Activated naive CD8-positive, alpha-beta T cell treated with anti-CD3 and anti-CD28 coated beads for 36 hours (primary cell): Measurements from ENCODE around the gene BRAF. TPM values are rescaled to one million over a fixed set of nuclear protein-coding genes. Genes with fewer than 3 reads are reported as not detected.
"Not testable (repeated sequence)": the region's sequence is repeated elsewhere in the genome, so short reads cannot be mapped to it uniquely, and the experiment has no call there.

Experiments used
- DNase-seq: peaks from one replicate; pipeline ENCODE4 v3.0.0; 2021
- H3K27ac Mint-ChIP-seq: one replicate; pipeline ENCODE4 v1.8.0; 2022; ENCODE audit warnings: mild to moderate bottlenecking, moderate library complexity, mixed read lengths
- H3K27me3 Mint-ChIP-seq: one replicate; pipeline ENCODE4 v1.8.0; 2022; ENCODE audit warnings: mild to moderate bottlenecking, mixed read lengths
- H3K36me3 Mint-ChIP-seq: one replicate; pipeline ENCODE4 v1.8.0; 2021; ENCODE audit warnings: mild to moderate bottlenecking, mixed read lengths
- H3K4me1 Mint-ChIP-seq: one replicate; pipeline ENCODE4 v1.8.0; 2021; ENCODE audit warnings: mixed read lengths
- H3K4me3 Mint-ChIP-seq: one replicate; pipeline ENCODE4 v1.8.0; 2022; ENCODE audit warnings: mild to moderate bottlenecking, moderate library complexity, mixed read lengths
- H3K9me3 Mint-ChIP-seq: one replicate; pipeline ENCODE4 v1.8.0; 2022; ENCODE audit warnings: mixed read lengths
- total RNA-seq, 2 experiments: library from RNA; stranded (reverse); gene quantifications; one replicate each; pipeline ENCODE4 v1.2.3, GENCODE V29; 2021

The BRAF gene
- total RNA-seq, 2 experiments from 2014 or later = 26.6 to 27.0 TPM

DNA sequence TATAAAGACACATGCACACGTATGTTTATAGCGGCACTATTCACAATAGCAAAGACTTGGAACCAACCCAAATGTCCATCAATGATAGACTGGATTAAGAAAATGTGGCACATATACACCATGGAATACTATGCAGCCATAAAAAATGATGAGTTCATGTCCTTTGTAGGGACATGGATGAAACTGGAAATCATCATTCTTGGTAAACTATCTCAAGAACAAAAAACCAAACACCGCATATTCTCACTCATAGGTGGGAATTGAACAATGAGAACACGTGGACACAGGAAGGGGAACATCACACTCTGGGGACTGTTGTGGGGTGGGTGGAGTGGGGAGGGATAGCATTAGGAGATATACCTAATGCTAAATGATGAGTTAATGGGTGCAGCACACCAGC lies 181.5 kb downstream of the BRAF start:
- peaks cover 12% of the 10 kb centered on the region for H3K36me3 Mint-ChIP-seq
- H3K4me1 Mint-ChIP-seq, DNase-seq, H3K9me3 Mint-ChIP-seq, H3K27me3 Mint-ChIP-seq, H3K4me3 Mint-ChIP-seq, H3K27ac Mint-ChIP-seq: not testable (repeated sequence)

DNA sequence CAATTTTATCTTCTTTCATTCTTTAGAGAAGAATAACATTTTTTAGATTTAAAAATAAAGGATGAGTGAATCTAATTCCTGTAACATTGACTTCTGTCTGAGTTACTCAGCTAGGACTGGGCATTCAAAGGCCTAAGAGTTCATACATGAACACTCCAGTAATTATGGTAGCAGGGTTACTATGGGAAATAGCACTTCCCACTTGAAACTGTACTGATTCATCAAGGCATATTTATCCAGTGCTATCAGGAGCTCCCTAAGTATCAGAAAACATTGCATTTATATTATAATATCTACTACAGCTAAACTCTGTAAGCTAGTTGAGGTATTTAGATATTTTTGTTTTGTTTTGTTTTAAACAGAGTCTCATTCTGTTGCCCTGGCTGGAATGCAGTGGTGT lies 186.4 kb downstream of the BRAF start:
- Mint-ChIP-seq H3K4me1 (no peaks in the 10 kb centered on the region), H3K27me3 (no peaks in the 10 kb centered on the region), H3K4me3 (no peak overlapping the region), H3K9me3 (no peaks in the 10 kb centered on the region), H3K27ac (no peak overlapping the region), H3K36me3 (peaks cover 6% of the 10 kb centered on the region)
- DNase-seq = no peak

DNA sequence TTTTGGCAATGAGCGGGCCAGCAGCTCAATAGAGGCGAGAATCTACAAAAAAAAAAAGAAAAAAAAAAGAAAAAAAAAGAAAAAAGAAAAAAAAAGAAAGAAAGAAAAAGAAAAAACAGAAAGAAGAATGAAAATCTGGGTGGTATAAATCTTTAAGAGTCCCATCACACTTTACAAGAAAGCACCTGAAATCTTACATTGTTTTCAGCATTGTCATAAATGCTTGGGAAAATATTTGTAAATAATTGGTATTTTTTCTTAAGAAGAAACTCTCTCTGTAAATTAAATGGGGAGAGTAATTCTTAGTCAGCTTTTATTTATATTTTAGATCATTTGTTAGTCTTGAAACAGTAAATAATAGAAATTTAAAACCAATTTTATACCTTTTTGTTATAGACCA lies 190.0 kb downstream of the BRAF start:
- H3K36me3 Mint-ChIP-seq = peaks cover 4% of the 10 kb centered on the region
- no peaks in the 10 kb centered on the region for H3K4me1 Mint-ChIP-seq
- no peak overlapping the region for H3K27ac Mint-ChIP-seq
- H3K9me3 Mint-ChIP-seq = no peaks in the 10 kb centered on the region
- no peak for DNase-seq
- no peak overlapping the region for H3K4me3 Mint-ChIP-seq
- H3K27me3 Mint-ChIP-seq = no peaks in the 10 kb centered on the region

DNA sequence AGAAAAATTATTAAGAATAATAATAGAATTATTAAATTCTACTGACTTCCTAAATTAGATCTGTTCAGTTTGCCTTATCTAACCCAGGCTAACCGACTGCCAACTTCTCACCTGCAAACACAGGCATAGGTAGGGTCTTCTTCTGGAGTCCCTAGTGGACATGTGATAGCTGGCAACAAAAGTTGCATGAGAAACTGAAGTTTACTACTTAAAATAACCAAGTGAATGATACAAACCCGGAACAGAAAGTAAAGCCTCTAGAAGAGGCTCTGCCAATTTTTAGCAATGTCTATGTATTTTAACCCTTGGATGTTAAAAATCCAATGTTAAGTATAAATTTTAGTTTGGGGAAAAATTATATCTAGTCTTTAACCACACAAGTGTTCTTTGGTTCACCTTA lies 190.6 kb downstream of the BRAF start:
- Mint-ChIP-seq H3K36me3 (peaks cover 5% of the 10 kb centered on the region), H3K27ac (no peak overlapping the region), H3K27me3 (no peaks in the 10 kb centered on the region), H3K4me1 (no peaks in the 10 kb centered on the region), H3K9me3 (no peaks in the 10 kb centered on the region), H3K4me3 (no peak overlapping the region)
- DNase-seq = no peak

DNA sequence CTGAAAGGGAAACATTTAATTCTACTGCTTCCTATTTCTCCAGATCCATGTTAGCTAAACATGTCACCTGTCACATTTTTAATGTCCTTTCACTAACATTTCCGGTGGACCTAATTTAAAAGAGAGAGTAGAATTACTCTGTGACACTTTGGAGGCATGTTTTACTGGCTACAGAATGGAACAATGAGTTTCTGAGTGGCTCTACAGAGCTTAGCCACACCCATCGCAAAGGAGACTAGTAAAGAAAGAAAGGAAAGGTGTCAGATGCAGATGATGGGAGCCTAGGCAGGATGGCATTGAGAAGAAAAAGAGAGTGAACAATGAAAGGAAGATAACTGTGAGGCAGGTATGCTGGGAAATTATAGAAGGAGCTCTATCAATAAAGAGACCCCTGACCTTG lies 192.3 kb downstream of the BRAF start:
- Mint-ChIP-seq H3K27me3 (no peaks in the 10 kb centered on the region), H3K4me3 (no peak overlapping the region), H3K27ac (no peak overlapping the region), H3K4me1 (no peaks in the 10 kb centered on the region), H3K36me3 (peaks cover 5% of the 10 kb centered on the region), H3K9me3 (no peaks in the 10 kb centered on the region)
- no peak for DNase-seq

DNA sequence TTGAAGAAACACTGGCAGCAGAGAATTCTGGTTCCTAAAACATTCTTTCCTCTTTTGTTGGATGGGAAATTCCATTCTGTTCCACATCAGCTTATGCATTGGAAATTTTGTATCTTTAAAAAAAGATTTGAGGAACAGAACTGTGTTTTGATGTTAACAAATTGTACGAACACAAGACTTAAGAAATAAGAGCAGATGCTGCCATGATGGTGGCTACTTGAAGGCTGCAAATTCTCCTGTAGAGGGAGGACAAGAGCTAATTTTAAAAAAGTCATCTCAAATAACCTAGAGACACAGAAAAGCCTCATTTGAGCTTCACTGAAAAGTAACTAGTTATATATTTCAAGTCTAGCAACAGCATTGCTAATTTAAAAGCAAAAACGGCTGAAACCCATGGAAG lies 198.4 kb downstream of the BRAF start:
- Mint-ChIP-seq H3K36me3 (peaks cover 2% of the 10 kb centered on the region), H3K27ac (peak overlapping the region; percentile 22), H3K9me3 (no peaks in the 10 kb centered on the region), H3K4me1 (peaks cover 29% of the 10 kb centered on the region), H3K4me3 (no peak overlapping the region), H3K27me3 (no peaks in the 10 kb centered on the region)
- no peak for DNase-seq

DNA sequence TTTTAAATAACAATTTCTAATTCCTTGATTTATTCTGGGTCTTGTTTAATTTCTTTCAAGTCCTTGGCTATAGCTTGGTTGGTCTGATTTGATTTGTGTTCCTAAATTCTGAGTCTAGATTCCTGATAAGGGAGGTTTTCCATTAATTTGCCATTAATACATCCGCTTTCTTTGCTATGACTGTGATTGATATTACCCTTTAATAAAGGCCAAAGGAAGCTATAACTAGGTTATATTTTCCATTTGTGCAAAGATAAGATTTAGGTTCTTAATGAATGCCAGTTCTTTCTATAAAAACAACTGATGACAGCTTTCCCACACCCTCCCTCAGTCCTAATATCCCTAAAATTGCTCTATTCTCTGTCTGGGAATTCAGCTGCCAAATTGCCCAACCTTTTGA lies 200.0 kb downstream of the BRAF start:
- Mint-ChIP-seq H3K27ac (no peak overlapping the region), H3K4me1 (peaks cover 32% of the 10 kb centered on the region), H3K36me3 (peaks cover 1% of the 10 kb centered on the region), H3K9me3 (no peaks in the 10 kb centered on the region), H3K27me3 (no peaks in the 10 kb centered on the region), H3K4me3 (no peak overlapping the region)
- DNase-seq = no peak

DNA sequence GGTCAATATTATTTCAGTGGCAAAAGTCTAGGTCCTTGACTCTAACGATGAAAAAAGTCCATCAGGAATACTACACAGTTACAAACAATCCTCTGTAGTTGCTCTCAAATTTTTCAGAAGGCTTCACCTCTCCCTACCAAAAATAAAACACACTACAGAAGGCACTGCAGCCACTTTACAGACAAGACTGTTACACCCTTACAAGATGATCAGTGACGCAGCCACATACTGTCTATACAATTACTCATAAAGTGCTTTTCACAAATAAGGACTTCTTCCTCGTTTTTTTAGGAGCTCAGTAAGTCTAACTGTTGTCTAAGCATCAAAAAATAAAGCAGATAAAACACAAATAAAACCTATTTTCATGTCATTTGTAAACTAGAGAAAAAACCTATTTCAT lies 201.2 kb downstream of the BRAF start:
- H3K4me3 Mint-ChIP-seq = no peak overlapping the region

DNA sequence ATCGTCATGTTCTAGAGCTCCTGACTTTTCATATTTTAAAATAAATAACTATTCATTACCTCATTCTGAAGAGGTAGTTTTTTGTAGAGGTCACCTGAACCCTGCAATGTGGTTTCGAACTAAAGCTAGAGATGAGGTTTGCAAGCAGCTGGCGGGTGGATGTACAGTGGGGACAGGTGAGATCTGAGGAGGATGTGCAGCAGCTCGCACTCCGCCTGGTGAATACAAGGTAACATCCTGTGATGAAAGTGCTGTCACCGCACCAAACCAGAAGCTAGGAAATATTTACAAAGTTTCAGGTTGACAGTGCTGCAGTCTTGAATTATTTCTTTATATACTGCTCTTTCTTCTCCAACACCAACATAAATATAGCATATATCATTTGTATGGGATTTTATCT lies 201.7 kb downstream of the BRAF start:
- H3K36me3 Mint-ChIP-seq = no peaks in the 10 kb centered on the region
- no peaks in the 10 kb centered on the region for H3K9me3 Mint-ChIP-seq
- H3K27ac Mint-ChIP-seq = peak overlapping the region; percentile 77
- H3K4me3 Mint-ChIP-seq = peak overlapping the region; percentile 42
- H3K27me3 Mint-ChIP-seq = no peaks in the 10 kb centered on the region
- peak; percentile 49 for DNase-seq
- peaks cover 34% of the 10 kb centered on the region for H3K4me1 Mint-ChIP-seq

More for the DNA sequence above, 201.2 kb downstream of the BRAF start:
- H3K27ac Mint-ChIP-seq = peak overlapping the region; percentile 57
- H3K9me3 Mint-ChIP-seq = no peaks in the 10 kb centered on the region
- H3K36me3 Mint-ChIP-seq = no peaks in the 10 kb centered on the region
- no peak for DNase-seq
- peaks cover 34% of the 10 kb centered on the region for H3K4me1 Mint-ChIP-seq
- H3K27me3 Mint-ChIP-seq = no peaks in the 10 kb centered on the region

DNA sequence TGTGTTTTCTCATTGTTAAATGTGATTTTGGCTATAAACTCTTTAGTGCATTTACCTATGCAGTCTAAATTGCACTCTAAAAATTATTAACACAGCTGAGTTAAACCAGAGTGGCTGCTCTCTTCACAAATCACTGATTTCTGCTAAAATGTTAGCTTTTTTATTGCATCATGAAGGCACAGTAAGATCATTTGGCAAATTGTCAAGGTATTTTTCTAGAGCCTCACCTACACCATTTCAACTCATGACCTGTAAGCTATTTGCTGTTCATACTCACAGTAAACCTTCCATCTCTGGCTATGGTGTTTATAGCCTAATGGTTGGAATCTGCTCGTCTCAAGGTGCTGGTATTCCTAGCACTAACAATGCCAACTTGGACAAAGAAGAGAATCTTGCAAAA lies 202.5 kb downstream of the BRAF start:
- Mint-ChIP-seq H3K27ac (no peak overlapping the region), H3K9me3 (no peaks in the 10 kb centered on the region)

DNA sequence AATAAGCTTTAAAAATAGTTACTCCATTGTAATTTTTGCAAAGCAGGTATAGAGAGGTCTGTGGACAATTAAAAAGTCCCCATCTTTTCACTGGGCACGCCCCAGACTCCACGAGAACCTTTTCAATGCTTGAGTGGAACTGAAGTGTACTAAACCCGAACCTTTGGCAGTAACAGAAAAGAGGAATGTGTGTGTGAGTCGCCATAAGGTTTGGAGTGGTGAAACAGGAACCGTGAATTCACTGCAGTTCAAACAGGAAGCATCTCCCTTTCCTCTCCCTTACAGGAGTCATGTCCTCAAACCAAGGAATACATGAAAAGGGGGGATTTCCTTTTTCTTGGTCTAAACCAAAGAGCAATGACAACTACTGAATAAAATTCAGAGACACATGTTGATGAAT lies 205.0 kb downstream of the BRAF start:
- Mint-ChIP-seq H3K36me3 (peaks cover 3% of the 10 kb centered on the region), H3K4me3 (no peak overlapping the region), H3K4me1 (peaks cover 24% of the 10 kb centered on the region), H3K27me3 (no peaks in the 10 kb centered on the region), H3K27ac (no peak overlapping the region), H3K9me3 (no peaks in the 10 kb centered on the region)
- no peak for DNase-seq

More for the DNA sequence above, 202.5 kb downstream of the BRAF start:
- H3K4me3 Mint-ChIP-seq = no peak overlapping the region
- peaks cover 34% of the 10 kb centered on the region for H3K4me1 Mint-ChIP-seq
- no peaks in the 10 kb centered on the region for H3K36me3 Mint-ChIP-seq
- H3K27me3 Mint-ChIP-seq = no peaks in the 10 kb centered on the region
- DNase-seq = no peak

DNA sequence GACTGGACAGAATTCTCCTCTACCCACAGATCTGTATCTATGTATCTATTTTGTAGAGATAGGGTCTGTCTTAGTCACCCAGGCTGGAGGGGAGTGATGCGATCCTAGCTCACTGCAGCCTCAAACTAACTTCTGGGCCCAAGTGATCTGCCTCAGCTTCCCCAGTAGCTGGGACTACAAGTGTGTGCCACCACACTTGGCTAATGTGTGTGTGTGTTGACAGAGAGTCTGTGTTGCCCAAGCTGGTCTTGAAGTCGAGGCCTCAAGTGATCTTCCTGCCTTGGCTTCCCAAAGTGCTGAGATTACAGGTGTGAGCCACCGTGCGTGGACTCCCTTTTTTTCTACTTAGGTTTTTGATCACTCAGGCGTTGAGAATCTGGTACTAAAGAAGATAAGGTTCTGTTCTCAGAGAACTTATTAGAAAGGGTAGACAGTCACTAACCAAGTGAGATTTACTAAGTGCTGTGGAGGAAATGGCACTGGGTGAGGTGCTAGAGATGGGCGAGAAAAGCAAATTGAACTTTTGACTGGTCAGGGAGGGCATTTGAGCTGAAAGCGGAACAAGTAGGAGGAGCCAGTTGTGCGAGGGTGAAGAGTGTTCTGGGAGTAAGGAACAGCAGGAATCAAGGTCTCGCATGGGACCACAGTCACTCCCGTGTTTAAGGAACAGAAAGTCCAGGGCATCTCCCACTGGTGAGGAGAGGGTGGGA lies 210.2 kb downstream of the BRAF start:
- H3K4me1 Mint-ChIP-seq = peaks cover under 1% of the 10 kb centered on the region
- DNase-seq = no peak
- peaks cover 10% of the 10 kb centered on the region for H3K9me3 Mint-ChIP-seq
- peak overlapping the region; percentile 3 for H3K27ac Mint-ChIP-seq
- no peaks in the 10 kb centered on the region for H3K27me3 Mint-ChIP-seq
- no peak overlapping the region for H3K4me3 Mint-ChIP-seq
- peaks cover 32% of the 10 kb centered on the region for H3K36me3 Mint-ChIP-seq

DNA sequence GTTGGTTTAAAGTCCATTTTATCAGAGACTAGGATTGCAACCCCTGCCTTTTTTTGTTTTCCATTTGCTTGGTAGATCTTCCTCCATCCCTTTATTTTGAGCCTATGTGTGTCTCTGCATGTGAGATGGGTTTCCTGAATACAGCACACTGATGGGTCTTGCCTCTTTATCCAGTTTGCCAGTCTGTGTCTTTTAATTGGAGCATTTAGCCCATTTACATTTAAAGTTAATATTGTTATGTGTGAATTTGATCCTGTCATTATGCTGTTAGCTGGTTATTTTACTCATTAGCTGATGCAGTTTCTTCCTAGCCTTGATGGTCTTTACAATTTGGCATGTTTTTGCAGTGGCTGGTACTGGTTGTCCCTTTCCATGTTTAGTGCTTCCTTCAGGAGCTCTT lies 212.3 kb downstream of the BRAF start:
- H3K27me3 Mint-ChIP-seq, H3K27ac Mint-ChIP-seq, DNase-seq, H3K4me1 Mint-ChIP-seq, H3K4me3 Mint-ChIP-seq: not testable (repeated sequence)
- Mint-ChIP-seq H3K9me3 (peaks cover 10% of the 10 kb centered on the region), H3K36me3 (peaks cover 37% of the 10 kb centered on the region)

DNA sequence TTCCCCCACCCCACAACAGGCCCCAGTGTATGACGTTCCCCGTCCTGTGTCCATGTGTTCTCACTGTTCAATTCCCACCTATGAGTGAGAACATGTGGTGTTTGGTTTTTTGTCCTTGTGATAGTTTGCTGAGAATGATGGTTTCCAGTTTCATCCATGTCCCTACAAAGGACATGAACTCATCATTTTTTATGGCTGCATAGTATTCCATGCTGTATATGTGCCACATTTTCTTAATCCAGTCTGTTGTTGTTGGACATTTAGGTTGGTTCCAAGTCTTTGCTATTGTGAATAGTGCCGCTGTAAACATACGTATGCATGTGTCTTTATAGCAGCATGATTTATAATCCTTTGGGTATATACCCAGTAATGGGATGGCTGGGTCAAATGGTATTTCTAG lies 216.0 kb downstream of the BRAF start:
- Mint-ChIP-seq H3K9me3 (peaks cover 10% of the 10 kb centered on the region), H3K36me3 (peaks cover 34% of the 10 kb centered on the region)
- not testable (repeated sequence) for H3K4me3 Mint-ChIP-seq, H3K27me3 Mint-ChIP-seq, DNase-seq, H3K27ac Mint-ChIP-seq, H3K4me1 Mint-ChIP-seq

DNA sequence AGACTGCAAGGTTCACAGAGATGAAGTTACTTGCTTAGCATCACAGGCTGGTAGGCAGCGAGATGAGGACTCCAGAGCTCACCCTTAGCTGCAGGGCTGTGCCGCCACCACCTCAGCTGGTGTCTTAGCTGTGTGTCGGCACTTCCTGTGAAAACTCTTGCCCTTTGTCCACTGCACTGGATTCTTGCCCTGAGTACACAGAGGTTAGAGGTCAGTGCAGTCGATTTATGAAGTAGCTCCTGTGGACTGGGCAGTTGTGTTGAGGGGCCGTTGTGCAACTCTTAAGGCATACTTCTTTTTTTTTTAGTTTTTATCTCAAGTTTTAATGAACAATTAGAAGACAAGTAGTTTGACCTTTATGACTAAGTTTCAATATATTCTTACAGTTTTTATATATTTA lies 217.6 kb downstream of the BRAF start:
- no peak for DNase-seq
- H3K4me3 Mint-ChIP-seq = no peak overlapping the region
- no peak overlapping the region for H3K27ac Mint-ChIP-seq
- H3K4me1 Mint-ChIP-seq = no peaks in the 10 kb centered on the region
- no peaks in the 10 kb centered on the region for H3K27me3 Mint-ChIP-seq
- peaks cover 8% of the 10 kb centered on the region for H3K9me3 Mint-ChIP-seq
- H3K36me3 Mint-ChIP-seq = peaks cover 26% of the 10 kb centered on the region

DNA sequence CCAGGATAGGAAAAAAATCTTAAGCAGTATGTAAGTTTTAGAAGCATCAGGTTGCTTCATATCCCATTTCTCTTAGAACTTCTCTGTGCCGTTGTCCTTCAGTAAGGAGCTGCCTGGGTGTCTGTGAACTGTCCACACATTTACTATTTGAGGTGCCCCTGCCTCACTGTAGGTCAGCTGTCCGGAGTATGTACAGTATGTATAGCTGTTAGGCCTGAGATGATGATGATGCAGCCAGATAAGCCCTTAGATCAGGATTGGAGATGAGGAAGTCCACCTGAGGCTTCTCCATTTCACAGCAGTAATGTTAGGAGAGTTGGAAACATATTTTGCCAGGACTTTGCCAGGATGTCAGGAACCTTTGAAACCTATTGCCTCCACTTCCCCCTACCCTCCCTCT lies 220.5 kb downstream of the BRAF start:
- Mint-ChIP-seq H3K27me3 (no peaks in the 10 kb centered on the region), H3K27ac (no peak overlapping the region), H3K36me3 (peaks cover 25% of the 10 kb centered on the region), H3K4me3 (no peak overlapping the region), H3K4me1 (peaks cover 6% of the 10 kb centered on the region), H3K9me3 (no peaks in the 10 kb centered on the region)
- no peak for DNase-seq
